ENCODE data around the gene WDFY2.

Gene WDFY2

GRCh38 chr13:51704399-51705313, 120.4 kb downstream of the WDFY2 start:
- DNase-seq (ENCODE audit: low read depth): peak; percentile 62
- TF ChIP-seq CTCF (IDR thresholded peaks at IDR 0.05; ENCODE audit: insufficient read depth, low read depth, low read length, missing control alignments): no peak
- H3K4me3 ChIP-seq (ENCODE audit: low read depth, low read length): no peak overlapping the region

GRCh38 chr13:51707461-51707860, 123.2 kb downstream of the WDFY2 start:
- no peak for DNase-seq (ENCODE audit: low read depth)
- H3K4me3 ChIP-seq (ENCODE audit: low read depth, low read length): no peak overlapping the region
- TF ChIP-seq CTCF (IDR thresholded peaks at IDR 0.05; ENCODE audit: insufficient read depth, low read depth, low read length, missing control alignments): no peak

GRCh38 chr13:51713807-51714206, 129.5 kb downstream of the WDFY2 start:
- no peak for DNase-seq (ENCODE audit: low read depth)
- no peak for TF ChIP-seq CTCF (IDR thresholded peaks at IDR 0.05; ENCODE audit: insufficient read depth, low read depth, low read length, missing control alignments)
- H3K4me3 ChIP-seq (ENCODE audit: low read depth, low read length): no peak overlapping the region

GRCh38 chr13:51714663-51715168, 130.5 kb downstream of the WDFY2 start:
- no peak overlapping the region for H3K4me3 ChIP-seq (ENCODE audit: low read depth, low read length)
- peak; percentile 59 for DNase-seq (ENCODE audit: low read depth)
- no peak for TF ChIP-seq CTCF (IDR thresholded peaks at IDR 0.05; ENCODE audit: insufficient read depth, low read depth, low read length, missing control alignments)

- DNase-seq (ENCODE audit: low read depth): no peak
- no peak for TF ChIP-seq CTCF (IDR thresholded peaks at IDR 0.05; ENCODE audit: insufficient read depth, low read depth, low read length, missing control alignments)
- no peak overlapping the region for H3K4me3 ChIP-seq (ENCODE audit: low read depth, low read length)
Observed at GRCh38 chr13:51715613-51716012, 131.4 kb downstream of the WDFY2 start.

- no peak for TF ChIP-seq CTCF (IDR thresholded peaks at IDR 0.05; ENCODE audit: insufficient read depth, low read depth, low read length, missing control alignments)
- H3K4me3 ChIP-seq (ENCODE audit: low read depth, low read length): no peak overlapping the region
- DNase-seq (ENCODE audit: low read depth): no peak
Observed at GRCh38 chr13:51717786-51718398, 133.6 kb downstream of the WDFY2 start.

Measured in GM12865 (cell line).